ENCODE results near the gene LARP6. TPM values are rescaled to one million over a fixed set of nuclear protein-coding genes. Genes with fewer than 3 reads are reported as not detected.
A peak's percentile ranks its signal among the peaks of the same experiment; 100 is the strongest.
"Not testable (repeated sequence)": the region's sequence is repeated elsewhere in the genome, so short reads cannot be mapped to it uniquely, and the experiment has no call there.

Gene LARP6
- polyA plus RNA-seq, 1 donor (not counting 4 experiments of a cell fraction or from before 2014, with no cell fraction given): 66.1 TPM

GRCh38 chr15:70817266-70817665, 36.7 kb downstream of the LARP6 start:
- no peak overlapping the region for H3K9ac ChIP-seq (ENCODE audit: control insufficient read depth, extremely low read depth, insufficient read depth, low read length)
- no peaks in the 10 kb centered on the region for H3K36me3 ChIP-seq (ENCODE audit: control insufficient read depth in 2 of 2, extremely low read depth in 1 of 2, insufficient read depth in 2 of 2, low read length in 2 of 2)
- no peak overlapping the region for H3K4me2 ChIP-seq (ENCODE audit: control insufficient read depth, extremely low read depth, insufficient read depth, low read depth, low read length)
- H4K20me1 ChIP-seq (ENCODE audit: control insufficient read depth, extremely low read depth, insufficient read depth, low read length): no peaks in the 10 kb centered on the region
- H3K79me2 ChIP-seq (ENCODE audit: control insufficient read depth, insufficient read depth, low read length): no peaks in the 10 kb centered on the region
- H3K4me1 ChIP-seq (ENCODE audit: control insufficient read depth, extremely low read depth, insufficient read depth, low read length): no peaks in the 10 kb centered on the region
- H3K4me3 ChIP-seq (ENCODE audit: control insufficient read depth in 2 of 3, extremely low read depth in 1 of 3, insufficient read depth in 2 of 3, low read depth in 1 of 3, low read length in 3 of 3): no peak overlapping the region
- no peaks in the 10 kb centered on the region for H3K9me1 ChIP-seq (ENCODE audit: control insufficient read depth, extremely low read depth, insufficient read depth, low read length)
- no peaks in the 10 kb centered on the region for H3K9me3 ChIP-seq (ENCODE audit: control insufficient read depth, low read depth, low read length)
- H3K27ac ChIP-seq (ENCODE audit: control insufficient read depth, insufficient read depth, low read length): no peak overlapping the region
- FAIRE-seq: no peak
- dilution Hi-C loops (cut with MboI; ENCODE audit: extremely low pct_ligation_motif_present, low sequenced_read_pairs): no loop called here
- H2AFZ ChIP-seq (ENCODE audit: control insufficient read depth, low read length): peak overlapping the region; percentile 16
- TF ChIP-seq CTCF (optimal IDR thresholded peaks at IDR 0.05 in 1 of 3, IDR thresholded peaks at IDR 0.05 in 1 of 3, conservative IDR thresholded peaks at IDR 0.05 in 1 of 3; ENCODE audit: extremely low read depth in 1 of 3, insufficient read depth in 2 of 3, low read length in 3 of 3) (no peak), EZH2 (IDR thresholded peaks at IDR 0.05; ENCODE audit: low read length) (no peak)
- no peaks in the 10 kb centered on the region for H3K27me3 ChIP-seq (ENCODE audit: control insufficient read depth, extremely low read depth, insufficient read depth, low read length)
- DNase-seq (ENCODE audit: low read depth, low spot score): no peak

- Histone ChIP-seq H3K9me3 (ENCODE audit: control insufficient read depth, low read depth, low read length) (no peaks in the 10 kb centered on the region), H2AFZ (ENCODE audit: control insufficient read depth, low read length) (no peak overlapping the region), H3K4me2 (ENCODE audit: control insufficient read depth, extremely low read depth, insufficient read depth, low read depth, low read length) (no peak overlapping the region), H3K9ac (ENCODE audit: control insufficient read depth, extremely low read depth, insufficient read depth, low read length) (no peak overlapping the region), H3K4me3 (ENCODE audit: control insufficient read depth in 2 of 3, extremely low read depth in 1 of 3, insufficient read depth in 2 of 3, low read depth in 1 of 3, low read length in 3 of 3) (no peak overlapping the region), H3K9me1 (ENCODE audit: control insufficient read depth, extremely low read depth, insufficient read depth, low read length) (no peaks in the 10 kb centered on the region), H3K36me3 (ENCODE audit: control insufficient read depth in 2 of 2, extremely low read depth in 1 of 2, insufficient read depth in 2 of 2, low read length in 2 of 2) (no peaks in the 10 kb centered on the region), H3K79me2 (ENCODE audit: control insufficient read depth, insufficient read depth, low read length) (no peaks in the 10 kb centered on the region), H3K27ac (ENCODE audit: control insufficient read depth, insufficient read depth, low read length) (no peak overlapping the region), H4K20me1 (ENCODE audit: control insufficient read depth, extremely low read depth, insufficient read depth, low read length) (no peaks in the 10 kb centered on the region), H3K27me3 (ENCODE audit: control insufficient read depth, extremely low read depth, insufficient read depth, low read length) (no peaks in the 10 kb centered on the region), H3K4me1 (ENCODE audit: control insufficient read depth, extremely low read depth, insufficient read depth, low read length) (no peaks in the 10 kb centered on the region)
- FAIRE-seq (no peak), DNase-seq (ENCODE audit: low read depth, low spot score) (no peak)
- no peak for TF ChIP-seq EZH2 (IDR thresholded peaks at IDR 0.05; ENCODE audit: low read length)
- TF ChIP-seq CTCF (optimal IDR thresholded peaks at IDR 0.05 in 1 of 3, IDR thresholded peaks at IDR 0.05 in 1 of 3, conservative IDR thresholded peaks at IDR 0.05 in 1 of 3; ENCODE audit: extremely low read depth in 1 of 3, insufficient read depth in 2 of 3, low read length in 3 of 3): no peak
- dilution Hi-C loops (cut with MboI; ENCODE audit: extremely low pct_ligation_motif_present, low sequenced_read_pairs): no loop called here
Measured at GRCh38 chr15:70815604-70816003, 38.4 kb downstream of the LARP6 start.

GRCh38 chr15:70815011-70815410, 38.9 kb downstream of the LARP6 start:
- H3K79me2 ChIP-seq (ENCODE audit: control insufficient read depth, insufficient read depth, low read length); H2AFZ ChIP-seq (ENCODE audit: control insufficient read depth, low read length); FAIRE-seq; H3K4me2 ChIP-seq (ENCODE audit: control insufficient read depth, extremely low read depth, insufficient read depth, low read depth, low read length); H4K20me1 ChIP-seq (ENCODE audit: control insufficient read depth, extremely low read depth, insufficient read depth, low read length); dilution Hi-C loops (cut with MboI; ENCODE audit: extremely low pct_ligation_motif_present, low sequenced_read_pairs); H3K27ac ChIP-seq (ENCODE audit: control insufficient read depth, insufficient read depth, low read length); H3K36me3 ChIP-seq (ENCODE audit: control insufficient read depth in 2 of 2, extremely low read depth in 1 of 2, insufficient read depth in 2 of 2, low read length in 2 of 2); H3K4me3 ChIP-seq (ENCODE audit: control insufficient read depth in 2 of 3, extremely low read depth in 1 of 3, insufficient read depth in 2 of 3, low read depth in 1 of 3, low read length in 3 of 3); H3K27me3 ChIP-seq (ENCODE audit: control insufficient read depth, extremely low read depth, insufficient read depth, low read length); H3K9me1 ChIP-seq (ENCODE audit: control insufficient read depth, extremely low read depth, insufficient read depth, low read length); H3K9ac ChIP-seq (ENCODE audit: control insufficient read depth, extremely low read depth, insufficient read depth, low read length); H3K4me1 ChIP-seq (ENCODE audit: control insufficient read depth, extremely low read depth, insufficient read depth, low read length); H3K9me3 ChIP-seq (ENCODE audit: control insufficient read depth, low read depth, low read length); DNase-seq (ENCODE audit: low read depth, low spot score): not testable (repeated sequence)

All from keratinocyte (primary cell).